Fibroblast of villous mesenchyme (primary cell): ENCODE data around the gene ZBTB20. TPM values are rescaled to one million over a fixed set of nuclear protein-coding genes. Genes with fewer than 3 reads are reported as not detected.
A peak's percentile ranks its signal among the peaks of the same experiment; 100 is the strongest.

Experiments used
- DNase-seq: peaks from one replicate; pipeline ENCODE4 v3.0.0-alpha.2; 2010; ENCODE audit warnings: low read depth
- H3K4me3 ChIP-seq: 2 replicates; pipeline ENCODE4 v1.5.1; 2011; ENCODE audit warnings: low read depth, mild to moderate bottlenecking, low read length
- CTCF ChIP-seq: IDR thresholded peaks from 2 replicates; pipeline ENCODE4 v1.5.1; 2012; ENCODE audit warnings: low read depth, mild to moderate bottlenecking, low read length; ENCODE audit not compliant: insufficient read depth
- total RNA-seq: library from RNA; depleted of rRNA; stranded (reverse); fragments of >200 nt; gene quantifications from 2 replicates; pipeline ENCODE4 v1.2.3, GENCODE V29; 2012

ZBTB20 gene
- total RNA-seq, 1 donor, result 28.1 TPM

- TF ChIP-seq CTCF, result no peak
- DNase-seq, result no peak
These were observed 819.4 kb downstream of the ZBTB20 start for GRCh38 chr3:114327665-114328064.

GRCh38 chr3:114323546-114324254 is 823.4 kb downstream of the ZBTB20 start:
- no peak for DNase-seq
- TF ChIP-seq CTCF, result no peak
- H3K4me3 ChIP-seq, result no peak overlapping the region

More at GRCh38 chr3:114327665-114328064, 819.4 kb downstream of the ZBTB20 start:
- H3K4me3 ChIP-seq, result no peak overlapping the region

- no peak overlapping the region for H3K4me3 ChIP-seq
- no peak for DNase-seq
- no peak for TF ChIP-seq CTCF
These were observed 826.8 kb downstream of the ZBTB20 start for GRCh38 chr3:114320246-114320645.

GRCh38 chr3:114319453-114319852 is 827.6 kb downstream of the ZBTB20 start:
- H3K4me3 ChIP-seq, result no peak overlapping the region
- peak; percentile 85 for DNase-seq
- no peak for TF ChIP-seq CTCF

- TF ChIP-seq CTCF, result no peak
- no peak for DNase-seq
- H3K4me3 ChIP-seq, result no peak overlapping the region
These were observed 828.8 kb downstream of the ZBTB20 start for GRCh38 chr3:114318295-114318694.

GRCh38 chr3:114314282-114314681 is 832.8 kb downstream of the ZBTB20 start:
- H3K4me3 ChIP-seq, result no peak overlapping the region
- no peak for DNase-seq
- no peak for TF ChIP-seq CTCF

- H3K4me3 ChIP-seq, result no peak overlapping the region
- no peak for TF ChIP-seq CTCF
- DNase-seq, result no peak
These were observed 833.7 kb downstream of the ZBTB20 start for GRCh38 chr3:114313426-114313825.
